GM19463 (cell line): ENCODE measurements around the gene TINAG.
A peak's percentile ranks its signal among the peaks of the same experiment; 100 is the strongest.
"Not testable (repeated sequence)": the region's sequence is repeated elsewhere in the genome, so short reads cannot be mapped to it uniquely, and the experiment has no call there.

Source experiments
- ATAC-seq: cut with Tn5 transposase; IDR thresholded peaks from one replicate; pipeline ENCODE4 v1.9.1; 2021; ENCODE audit warnings: mild to moderate bottlenecking, moderate library complexity; ENCODE audit not compliant: unreplicated experiment

TINAG gene

DNA sequence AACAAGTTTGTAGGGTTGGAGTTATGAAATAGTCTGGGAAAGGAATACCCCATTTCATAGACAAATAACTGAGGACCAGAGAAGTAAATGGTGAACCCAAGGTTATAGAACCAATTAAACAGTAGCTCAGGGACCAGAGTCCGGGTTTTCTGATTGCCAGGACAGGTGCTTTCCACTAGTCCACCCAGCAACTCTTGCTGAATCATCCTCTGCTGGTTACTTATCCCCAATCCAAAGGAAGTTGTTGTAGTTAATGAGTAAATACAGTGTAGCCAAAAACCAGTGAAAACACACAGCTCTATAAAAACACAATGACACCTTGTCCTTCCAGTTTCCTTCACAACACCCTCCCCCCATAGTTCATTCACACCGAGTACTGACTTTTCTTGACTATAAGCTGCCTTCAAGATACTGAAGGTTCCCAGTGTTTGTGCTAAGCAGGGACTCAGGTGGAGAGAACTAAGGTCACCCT, 766 bp upstream of the TINAG start:
- peak; percentile 63 for ATAC-seq

DNA sequence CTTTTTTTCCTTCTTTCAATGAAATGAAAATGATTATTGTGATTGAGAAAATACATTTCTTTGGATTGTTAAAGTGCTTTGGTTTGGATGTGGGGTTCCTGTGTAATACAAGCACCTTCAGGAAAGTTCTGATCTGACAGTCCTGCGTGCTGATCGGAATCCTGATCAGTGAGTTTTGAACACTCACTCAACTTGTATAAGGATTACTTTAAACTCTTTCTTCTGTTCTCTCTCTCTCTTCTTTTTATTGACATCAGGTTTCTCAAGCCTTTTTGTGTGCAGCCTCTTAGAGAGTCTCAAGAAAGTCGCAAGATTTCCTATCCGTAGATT, 710 bp downstream of the TINAG start:
- ATAC-seq = no peak

DNA sequence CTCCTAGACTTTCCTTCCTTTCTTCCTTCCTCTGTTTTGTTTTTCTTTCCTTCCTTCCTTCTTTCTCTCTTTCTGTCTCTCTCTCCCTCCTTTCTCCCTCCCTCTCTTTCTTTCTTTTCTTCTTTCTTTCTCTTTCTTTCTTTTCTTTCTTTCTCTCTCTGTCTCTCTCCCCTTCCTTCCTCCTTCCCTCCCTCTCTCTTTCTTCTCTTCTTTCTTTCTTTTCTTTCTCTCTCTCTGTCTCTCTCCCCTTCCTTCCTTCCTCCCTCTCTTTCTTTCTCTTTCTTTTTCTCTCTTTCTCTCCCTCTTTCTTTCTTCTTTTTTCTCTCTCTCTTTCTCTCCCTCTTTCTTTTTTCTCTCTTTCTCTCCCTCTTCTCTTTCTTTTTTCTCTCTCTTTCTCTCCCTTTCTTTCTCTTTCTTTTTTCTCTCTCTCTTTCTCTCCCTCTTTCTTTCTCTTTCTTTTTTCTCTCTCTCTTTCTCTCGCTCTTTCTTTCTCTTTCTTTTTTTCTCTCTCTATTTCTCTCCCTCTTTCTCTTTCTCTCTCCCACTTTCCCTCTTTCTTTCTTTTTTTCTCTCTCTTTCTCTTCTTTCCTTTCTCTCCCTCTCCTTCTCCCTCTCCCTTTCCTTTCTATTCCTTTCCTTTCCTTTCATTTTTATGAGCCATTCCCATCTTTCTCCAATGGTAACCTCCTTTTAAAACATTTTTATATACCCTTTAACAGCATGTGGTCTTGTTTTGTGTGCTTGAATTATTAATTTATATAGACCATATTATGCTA, 2.3 kb downstream of the TINAG start:
- no peak for ATAC-seq

GRCh38 chr6:54315656-54316055, 7.4 kb downstream of the TINAG start:
- no peak for ATAC-seq

- ATAC-seq = no peak
Measured at GRCh38 chr6:54320871-54321270, 12.6 kb downstream of the TINAG start.

GRCh38 chr6:54327631-54328030, 19.4 kb downstream of the TINAG start:
- no peak for ATAC-seq

GRCh38 chr6:54331571-54331970, 23.3 kb downstream of the TINAG start:
- ATAC-seq = not testable (repeated sequence)

DNA sequence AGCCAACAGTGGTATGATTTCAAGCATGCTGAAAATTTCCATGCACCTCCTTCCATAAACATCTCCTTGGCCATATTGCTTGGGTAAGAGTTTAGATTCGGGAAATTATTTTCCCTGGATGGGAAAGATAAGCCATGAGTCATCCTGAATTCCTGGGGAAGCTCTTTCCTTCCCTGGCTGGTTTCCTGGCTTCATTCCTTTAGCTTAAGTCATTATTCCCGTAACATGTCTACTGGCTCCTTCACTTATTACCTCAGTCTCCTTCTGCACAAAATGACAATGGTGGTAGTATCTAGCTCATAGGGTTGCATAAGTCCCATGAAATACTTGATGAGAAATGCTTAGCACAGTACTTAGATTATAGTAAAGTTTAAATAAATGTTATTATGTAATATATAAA, 27.6 kb downstream of the TINAG start:
- ATAC-seq = no peak

DNA sequence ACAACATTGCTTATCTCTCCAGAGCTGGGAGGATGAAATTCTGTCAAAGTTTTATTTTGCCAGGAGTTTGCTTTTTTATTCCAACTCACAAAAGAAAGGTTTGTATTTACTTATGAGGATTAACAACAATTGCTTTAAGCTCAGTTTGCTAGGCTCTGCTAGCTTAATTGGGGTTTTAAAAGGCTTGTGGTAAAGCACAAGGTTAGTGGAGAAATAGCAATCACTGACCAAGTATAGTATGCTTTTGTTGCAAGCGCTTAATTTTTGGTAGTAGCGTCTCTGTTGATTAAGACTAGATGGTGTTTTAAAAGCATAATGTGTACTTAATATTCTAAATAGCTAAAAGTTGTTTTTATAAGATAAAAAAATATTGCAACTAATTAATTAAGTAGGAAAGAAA, 45.7 kb downstream of the TINAG start:
- ATAC-seq = no peak

DNA sequence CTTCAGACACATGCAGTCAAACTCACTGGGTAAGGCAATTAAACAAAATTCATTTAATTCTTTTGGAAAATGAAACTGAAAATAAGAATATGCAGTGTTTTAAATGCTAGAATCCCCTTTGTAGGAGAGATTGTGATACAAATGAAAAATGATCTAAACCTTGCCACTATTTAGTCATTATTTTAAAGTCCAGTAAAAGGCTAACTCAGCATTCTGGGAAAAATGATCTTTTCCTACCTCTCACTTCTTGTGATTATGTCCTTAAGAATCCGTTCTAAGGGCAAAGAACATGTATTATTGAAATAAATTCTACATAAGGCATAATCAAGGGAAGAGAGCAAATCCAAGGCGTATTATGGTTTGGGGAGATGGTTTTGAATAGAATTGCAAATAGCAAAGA, 46.4 kb downstream of the TINAG start:
- no peak for ATAC-seq

DNA sequence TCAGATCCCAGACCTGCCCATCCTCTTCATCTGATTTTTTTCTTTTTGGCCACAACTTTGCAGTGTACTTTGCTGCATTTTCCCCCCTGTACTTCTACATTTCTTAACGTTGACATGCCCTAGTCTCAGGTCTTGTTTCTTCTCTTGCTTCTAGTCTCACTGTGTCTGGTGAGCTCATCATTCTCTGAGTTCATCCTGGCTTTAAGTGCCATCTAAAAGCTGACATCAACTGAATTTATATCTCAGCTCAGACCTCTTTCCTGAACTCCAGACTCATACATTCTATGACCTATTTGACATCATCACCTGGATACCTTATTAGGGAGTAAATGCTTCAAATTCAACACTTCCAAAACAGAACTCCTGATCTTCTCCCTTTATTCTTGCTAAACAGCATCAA, 48.9 kb downstream of the TINAG start:
- no peak for ATAC-seq

GRCh38 chr6:54361188-54361587, 52.9 kb downstream of the TINAG start:
- ATAC-seq = no peak

DNA sequence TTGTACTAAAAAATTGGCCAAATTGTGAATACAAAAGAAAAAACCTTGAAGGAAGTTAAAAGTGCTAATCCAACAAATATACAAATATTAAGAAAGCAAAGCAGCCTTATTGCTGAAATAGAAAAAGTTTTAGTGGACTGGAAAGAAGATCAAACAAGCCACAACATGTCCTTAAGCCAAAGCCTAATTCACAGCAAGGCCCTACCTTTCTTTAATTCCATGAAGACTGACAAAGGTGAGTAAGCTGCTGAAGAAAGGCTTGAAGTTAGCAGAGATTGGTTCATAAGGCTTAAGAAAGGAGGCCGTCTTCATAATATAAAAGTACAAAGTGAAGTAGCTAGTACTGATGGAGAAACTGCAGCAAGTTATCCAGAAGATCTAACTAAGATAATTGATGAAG, 53.5 kb downstream of the TINAG start:
- no peak for ATAC-seq

- no peak for ATAC-seq
Measured at GRCh38 chr6:54366667-54367327, 58.6 kb downstream of the TINAG start.

GRCh38 chr6:54377776-54378175, 69.5 kb downstream of the TINAG start:
- no peak for ATAC-seq

DNA sequence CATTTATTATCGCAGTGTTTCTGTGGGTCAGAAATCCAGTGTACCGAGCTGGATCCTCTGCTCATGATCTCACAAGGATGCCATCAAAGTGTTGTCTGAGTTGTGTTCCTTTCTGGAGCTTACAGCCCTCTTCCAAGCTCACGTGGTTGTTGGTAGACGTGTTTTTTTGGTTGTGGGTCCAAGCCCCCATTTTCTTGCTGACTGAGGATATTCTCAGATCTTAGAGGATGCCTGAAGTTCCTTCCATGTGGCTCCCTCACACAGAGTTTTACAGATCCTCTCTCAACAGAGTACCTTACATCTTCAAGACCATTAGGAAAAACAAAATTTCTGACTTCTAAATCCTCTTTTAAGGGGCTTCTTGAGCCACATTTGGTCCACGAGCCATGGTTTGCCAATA, 78.1 kb downstream of the TINAG start:
- ATAC-seq = no peak

- peak; percentile 63 for ATAC-seq
Measured at GRCh38 chr6:54390362-54390761, 82.1 kb downstream of the TINAG start.

DNA sequence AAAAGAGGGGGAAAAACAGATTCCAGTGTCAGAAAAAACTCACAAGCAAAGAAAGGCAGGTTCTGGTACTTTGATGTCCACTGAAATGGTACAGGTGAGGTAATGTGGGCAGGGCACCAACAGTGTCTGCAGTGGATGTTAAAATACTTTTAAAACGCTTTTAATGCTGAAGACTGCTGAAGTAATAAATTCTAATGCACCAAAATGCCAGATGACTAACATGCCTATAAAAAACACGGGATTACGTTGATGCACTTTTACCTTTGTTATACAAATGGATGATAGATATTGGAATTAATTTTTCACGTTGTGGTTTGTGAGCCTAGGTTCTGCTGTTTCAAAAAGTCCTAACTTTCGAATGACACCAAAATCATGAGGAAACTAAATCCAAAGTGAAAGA, 83.3 kb downstream of the TINAG start:
- ATAC-seq = no peak

DNA sequence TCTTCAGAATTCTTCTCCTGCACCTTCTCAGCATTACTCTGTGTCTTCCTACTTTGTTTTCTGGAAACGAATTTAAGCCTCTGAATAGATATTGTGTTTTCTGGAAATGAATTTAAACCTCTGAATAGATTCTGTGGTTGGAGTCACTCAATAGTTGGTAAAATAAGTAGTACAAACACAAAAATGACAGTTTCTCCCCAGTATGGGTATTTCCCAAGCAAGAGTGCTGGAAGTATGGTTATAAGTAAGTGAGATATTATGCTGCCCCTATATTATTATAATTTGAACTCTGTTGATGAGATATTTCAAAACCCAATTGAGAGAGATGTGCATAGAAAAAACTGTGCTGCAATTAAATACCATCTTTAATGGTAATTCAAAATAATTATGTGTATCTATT, 94.9 kb downstream of the TINAG start:
- peak; percentile 78 for ATAC-seq

- ATAC-seq = no peak
Measured at GRCh38 chr6:54404791-54405190, 96.5 kb downstream of the TINAG start.

GRCh38 chr6:54411767-54412166, 103.5 kb downstream of the TINAG start:
- no peak for ATAC-seq

DNA sequence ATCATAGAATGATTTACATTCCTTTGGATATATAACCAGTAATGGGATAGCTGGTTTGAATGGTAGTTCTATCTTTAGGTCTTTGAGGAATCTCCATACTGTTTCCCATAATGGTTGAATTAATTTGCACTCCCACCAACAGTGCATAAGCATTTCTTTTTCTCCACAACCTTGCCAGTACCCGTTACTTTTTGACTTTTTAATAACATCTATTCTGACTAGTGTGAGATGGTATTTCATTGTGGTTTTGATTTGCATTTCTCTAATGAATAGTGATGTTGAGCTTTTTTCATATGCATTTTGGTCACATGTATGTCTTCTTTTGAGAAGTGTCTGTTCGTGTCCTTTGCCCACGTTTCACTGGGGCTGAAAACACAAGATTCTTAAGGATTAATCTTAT, 107.3 kb downstream of the TINAG start:
- no peak for ATAC-seq

- ATAC-seq = no peak
Measured at GRCh38 chr6:54419885-54420284, 111.6 kb downstream of the TINAG start.
